MM.1S (cell line): Measurements from ENCODE around the gene SMPD3.

Source experiments
- DNase-seq: peaks from one replicate; pipeline ENCODE4 v3.0.0-alpha.2; 2015
- H2AFZ ChIP-seq: fragments of 300-600 bp; sonication (generic); 2 replicates; pipeline ENCODE4 v1.6.0; 2016; ENCODE audit warnings: antibody characterized with exemption, low read length
- H3F3A ChIP-seq: fragments of 300-600 bp; sonication (generic); 2 replicates; pipeline ENCODE4 v1.6.1; 2016; ENCODE audit warnings: mild to moderate bottlenecking, antibody characterized with exemption, low read length, moderate library complexity, mixed read lengths; ENCODE audit not compliant: insufficient read depth
- H3K27ac ChIP-seq: fragments of 300-600 bp; sonication (generic); 2 replicates; pipeline ENCODE4 v1.5.1; 2016; ENCODE audit warnings: mild to moderate bottlenecking, low read length
- H3K27me3 ChIP-seq: fragments of 300-600 bp; sonication (generic); replicated peaks from 2 replicates; pipeline ENCODE4 v1.6.0; 2016; ENCODE audit warnings: low read length; ENCODE audit not compliant: insufficient read depth
- H3K36me3 ChIP-seq: fragments of 300-600 bp; sonication (generic); replicated peaks from 2 replicates; pipeline ENCODE4 v1.6.1; 2016; ENCODE audit warnings: mild to moderate bottlenecking, low read length, mixed read lengths; ENCODE audit not compliant: insufficient read depth
- H3K4me1 ChIP-seq: fragments of 300-600 bp; sonication (generic); 2 replicates; pipeline ENCODE4 v1.6.1; 2016; ENCODE audit warnings: low read length, mixed read lengths
- H3K4me2 ChIP-seq: fragments of 300-600 bp; sonication (generic); 2 replicates; pipeline ENCODE4 v1.6.0; 2016; ENCODE audit warnings: low read depth, low read length
- H3K4me3 ChIP-seq: fragments of 300-600 bp; sonication (generic); 2 replicates; pipeline ENCODE4 v1.5.1; 2016; ENCODE audit warnings: low read length, mixed read lengths
- H3K79me2 ChIP-seq: fragments of 300-600 bp; sonication (generic); 2 replicates; pipeline ENCODE4 v1.6.1; 2016; ENCODE audit warnings: mixed run types, low read length, mixed read lengths
- H3K9ac ChIP-seq: fragments of 300-600 bp; sonication (generic); 2 replicates; pipeline ENCODE4 v1.6.1; 2016; ENCODE audit warnings: low read length, mixed read lengths
- H3K9me2 ChIP-seq: fragments of 300-600 bp; sonication (generic); replicated peaks from 2 replicates; pipeline ENCODE4 v1.6.1; 2016; ENCODE audit warnings: mild to moderate bottlenecking, low read length, mixed read lengths; ENCODE audit not compliant: insufficient read depth
- H3K9me3 ChIP-seq: fragments of 300-600 bp; sonication (generic); replicated peaks from 2 replicates; pipeline ENCODE4 v1.6.1; 2016; ENCODE audit warnings: mild to moderate bottlenecking, low read length, mixed read lengths; ENCODE audit not compliant: insufficient read depth
- H4K20me1 ChIP-seq: fragments of 300-600 bp; sonication (generic); 2 replicates; pipeline ENCODE4 v1.6.1; 2016; ENCODE audit warnings: mild to moderate bottlenecking, low read length, moderate library complexity, mixed read lengths; ENCODE audit not compliant: insufficient read depth
- EZH2 ChIP-seq: fragments of 300-600 bp; sonication (generic); optimal IDR thresholded peaks from 2 replicates; pipeline ENCODE3; 2017; ENCODE audit warnings: low read depth, mild to moderate bottlenecking, antibody characterized with exemption, low read length, mixed read lengths
- EZH2phosphoT487 ChIP-seq: fragments of 300-600 bp; sonication (generic); IDR thresholded peaks from 2 replicates; pipeline ENCODE4 v1.6.1; 2018; ENCODE audit warnings: antibody characterized with exemption, low read length
- TF ChIP-seq, protein P1 (sequence below): fragments of 300-600 bp; sonication (generic); IDR thresholded peaks from 2 replicates; pipeline ENCODE4 v1.5.1; 2016; ENCODE audit warnings: antibody characterized with exemption, low read length, mixed read lengths

Gene SMPD3

GRCh38 chr16:68404736-68405345, 43.5 kb downstream of the SMPD3 start:
- no peaks in the 10 kb centered on the region for H3K9me2 ChIP-seq
- DNase-seq = no peak
- H3K9me3 ChIP-seq = no peaks in the 10 kb centered on the region
- H3K79me2 ChIP-seq = no peaks in the 10 kb centered on the region
- H2AFZ ChIP-seq = no peak overlapping the region
- H3K27me3 ChIP-seq = no peaks in the 10 kb centered on the region
- H4K20me1 ChIP-seq = no peaks in the 10 kb centered on the region
- no peak overlapping the region for H3K4me2 ChIP-seq
- H3F3A ChIP-seq = no peaks in the 10 kb centered on the region
- H3K27ac ChIP-seq = no peak overlapping the region
- H3K9ac ChIP-seq = no peak overlapping the region
- H3K36me3 ChIP-seq = no peaks in the 10 kb centered on the region
- H3K4me1 ChIP-seq = no peaks in the 10 kb centered on the region
- TF ChIP-seq EZH2 = no peak
- no peak for TF ChIP-seq EZH2phosphoT487
- TF ChIP-seq, protein P1, sequence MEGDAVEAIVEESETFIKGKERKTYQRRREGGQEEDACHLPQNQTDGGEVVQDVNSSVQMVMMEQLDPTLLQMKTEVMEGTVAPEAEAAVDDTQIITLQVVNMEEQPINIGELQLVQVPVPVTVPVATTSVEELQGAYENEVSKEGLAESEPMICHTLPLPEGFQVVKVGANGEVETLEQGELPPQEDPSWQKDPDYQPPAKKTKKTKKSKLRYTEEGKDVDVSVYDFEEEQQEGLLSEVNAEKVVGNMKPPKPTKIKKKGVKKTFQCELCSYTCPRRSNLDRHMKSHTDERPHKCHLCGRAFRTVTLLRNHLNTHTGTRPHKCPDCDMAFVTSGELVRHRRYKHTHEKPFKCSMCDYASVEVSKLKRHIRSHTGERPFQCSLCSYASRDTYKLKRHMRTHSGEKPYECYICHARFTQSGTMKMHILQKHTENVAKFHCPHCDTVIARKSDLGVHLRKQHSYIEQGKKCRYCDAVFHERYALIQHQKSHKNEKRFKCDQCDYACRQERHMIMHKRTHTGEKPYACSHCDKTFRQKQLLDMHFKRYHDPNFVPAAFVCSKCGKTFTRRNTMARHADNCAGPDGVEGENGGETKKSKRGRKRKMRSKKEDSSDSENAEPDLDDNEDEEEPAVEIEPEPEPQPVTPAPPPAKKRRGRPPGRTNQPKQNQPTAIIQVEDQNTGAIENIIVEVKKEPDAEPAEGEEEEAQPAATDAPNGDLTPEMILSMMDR = no peak
- no peak overlapping the region for H3K4me3 ChIP-seq

GRCh38 chr16:68403704-68404103, 44.6 kb downstream of the SMPD3 start:
- no peak for DNase-seq
- Histone ChIP-seq H3F3A (no peaks in the 10 kb centered on the region), H3K9me2 (no peaks in the 10 kb centered on the region), H2AFZ (no peak overlapping the region), H4K20me1 (no peaks in the 10 kb centered on the region), H3K27ac (no peak overlapping the region), H3K9ac (no peak overlapping the region), H3K4me3 (no peak overlapping the region), H3K36me3 (no peaks in the 10 kb centered on the region), H3K9me3 (no peaks in the 10 kb centered on the region), H3K4me1 (no peaks in the 10 kb centered on the region), H3K4me2 (no peak overlapping the region), H3K27me3 (no peaks in the 10 kb centered on the region), H3K79me2 (no peaks in the 10 kb centered on the region)
- no peak for TF ChIP-seq EZH2phosphoT487
- TF ChIP-seq EZH2 = no peak
- TF ChIP-seq, protein P1 = no peak

DNA sequence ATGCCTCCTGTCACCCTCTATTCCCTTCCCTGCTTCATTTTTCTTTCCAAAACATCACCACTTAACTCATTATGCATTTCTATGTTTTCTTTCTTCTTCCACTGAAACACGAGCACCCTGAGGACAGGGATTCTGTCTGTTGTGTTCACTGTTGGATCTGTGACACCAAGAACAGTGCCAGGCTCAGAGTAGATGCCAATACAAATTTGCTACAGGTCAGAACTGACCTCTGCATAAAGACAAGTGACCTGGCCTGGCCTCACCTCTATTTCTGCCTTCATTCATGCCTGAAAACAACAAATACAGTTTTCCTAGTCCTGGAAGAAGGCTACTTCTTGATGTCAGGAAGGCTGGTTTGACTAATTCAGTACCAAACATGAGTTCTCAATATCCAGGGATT, 45.1 kb downstream of the SMPD3 start:
- H3K27me3 ChIP-seq = no peaks in the 10 kb centered on the region

DNA sequence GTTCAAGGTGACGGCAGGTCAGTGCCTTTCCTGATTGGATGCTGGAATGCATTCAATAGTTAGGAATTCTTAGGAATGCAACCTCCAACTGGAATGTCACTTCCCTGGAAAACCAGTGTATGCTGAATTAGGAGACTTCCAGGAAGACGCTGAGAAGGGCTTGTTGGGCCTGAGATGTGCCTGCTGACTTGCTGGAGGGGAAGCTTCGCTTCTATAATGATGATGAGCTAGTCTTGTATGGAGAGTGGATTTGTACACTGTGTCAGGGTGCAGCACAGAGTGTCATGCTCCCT, 45.6 kb downstream of the SMPD3 start:
- H3K4me2 ChIP-seq = no peak overlapping the region
- H3K27ac ChIP-seq = no peak overlapping the region
- no peak for DNase-seq
- H3K79me2 ChIP-seq = no peaks in the 10 kb centered on the region
- no peak overlapping the region for H3K9ac ChIP-seq
- H3F3A ChIP-seq = no peaks in the 10 kb centered on the region
- no peaks in the 10 kb centered on the region for H3K4me1 ChIP-seq
- H3K9me3 ChIP-seq = no peaks in the 10 kb centered on the region
- no peak overlapping the region for H2AFZ ChIP-seq
- no peak overlapping the region for H3K4me3 ChIP-seq
- no peaks in the 10 kb centered on the region for H4K20me1 ChIP-seq
- H3K9me2 ChIP-seq = no peaks in the 10 kb centered on the region
- H3K36me3 ChIP-seq = no peaks in the 10 kb centered on the region
- no peaks in the 10 kb centered on the region for H3K27me3 ChIP-seq
- TF ChIP-seq, protein P1 = no peak
- TF ChIP-seq EZH2phosphoT487 (no peak), EZH2 (no peak)

More for the DNA sequence above, 45.1 kb downstream of the SMPD3 start:
- Histone ChIP-seq H3K4me3 (no peak overlapping the region), H3K27ac (no peak overlapping the region), H2AFZ (no peak overlapping the region), H3K4me2 (no peak overlapping the region), H3F3A (no peaks in the 10 kb centered on the region), H3K9ac (no peak overlapping the region), H3K4me1 (no peaks in the 10 kb centered on the region), H3K36me3 (no peaks in the 10 kb centered on the region), H3K79me2 (no peaks in the 10 kb centered on the region), H4K20me1 (no peaks in the 10 kb centered on the region), H3K9me2 (no peaks in the 10 kb centered on the region), H3K9me3 (no peaks in the 10 kb centered on the region)
- no peak for DNase-seq
- TF ChIP-seq EZH2phosphoT487 (no peak), EZH2 (no peak)
